Testis (tissue), 2 donors: ENCODE results near the gene ALS2CL.

Experiments used
- CTCF ChIP-seq, 3 experiments: fragments of 450-650 bp in 2 of 3; fragments of 200-600 bp in 1 of 3; sonication (generic) in 1 of 3; IDR thresholded peaks; one replicate each; pipeline ENCODE4 v1.5.1; 2016 to 2019; ENCODE audit warnings: antibody characterized with exemption in 3 of 3, mild to moderate bottlenecking in 2 of 3, moderate library complexity in 1 of 3
- POLR2A ChIP-seq: fragments of 450-650 bp; IDR thresholded peaks from one replicate; pipeline ENCODE4 v1.6.1; 2017; ENCODE audit warnings: antibody characterized with exemption, mild to moderate bottlenecking, moderate library complexity

- TF ChIP-seq CTCF (IDR thresholded peaks at IDR 0.05): peak in 1 of 3 experiments; percentile 16
- no peak for TF ChIP-seq POLR2A
These were observed 2.7 kb upstream of the ALS2CL start for GRCh38 chr3:46695962-46696894.
